ENCODE data around the gene METTL1.

The METTL1 gene

GRCh38 chr12:57751788-57752667 lies 19.9 kb downstream of the METTL1 start, which contains the start of gene CDK4:
Gene CDK4, minus strand, starts transcription at chr12:57752310. Its CDS starts 593 bp downstream, at chr12:57751717.
- DNase-seq: peak; percentile 99

GRCh38 chr12:57751432-57751787 lies 20.5 kb downstream of the METTL1 start:
- no peak for DNase-seq

GRCh38 chr12:57750561-57751431 lies 21.1 kb downstream of the METTL1 start:
- DNase-seq: no peak

- DNase-seq: no peak
These were observed 22.8 kb downstream of the METTL1 start for GRCh38 chr12:57749061-57749460.

- no peak for DNase-seq
These were observed 25.9 kb downstream of the METTL1 start for GRCh38 chr12:57746025-57746424.

- DNase-seq: no peak
These were observed 26.4 kb downstream of the METTL1 start for GRCh38 chr12:57745485-57745881.

- DNase-seq: peak; percentile 98
These were observed 27.0 kb downstream of the METTL1 start, which contains the start of gene TSPAN31 for GRCh38 chr12:57744777-57745484. Gene TSPAN31, plus strand, starts transcription at chr12:57745039. Its CDS starts 116 bp downstream, at chr12:57745155.

- DNase-seq: peak; percentile 81
These were observed 27.6 kb downstream of the METTL1 start for GRCh38 chr12:57744194-57744776.

GRCh38 chr12:57743769-57744168 lies 28.1 kb downstream of the METTL1 start:
- no peak for DNase-seq

- no peak for DNase-seq
These were observed 29.8 kb downstream of the METTL1 start for GRCh38 chr12:57741844-57742738.

- no peak for DNase-seq
These were observed 30.5 kb downstream of the METTL1 start for GRCh38 chr12:57741413-57741789.

- DNase-seq: peak; percentile 13
These were observed 31.1 kb downstream of the METTL1 start for GRCh38 chr12:57740656-57741412.

- DNase-seq: no peak
These were observed 31.9 kb downstream of the METTL1 start for GRCh38 chr12:57739914-57740538.

GRCh38 chr12:57739387-57739786 lies 32.5 kb downstream of the METTL1 start:
- no peak for DNase-seq

GRCh38 chr12:57738661-57739237 lies 33.2 kb downstream of the METTL1 start, which contains the start of gene AGAP2:
Gene AGAP2, minus strand, starts transcription at chr12:57738742. Its CDS starts 496 bp downstream, at chr12:57738246.
- peak; percentile 70 for DNase-seq

- DNase-seq: peak; percentile 12
These were observed 34.1 kb downstream of the METTL1 start for GRCh38 chr12:57737467-57738460.

GRCh38 chr12:57736741-57737466 lies 35.0 kb downstream of the METTL1 start:
- DNase-seq: no peak
